Activated naive CD8-positive, alpha-beta T cell treated with anti-CD3 and anti-CD28 coated beads, Interleukin-2, amount 10 ng/mL, durations not matched to agents 7 days and 5 days (primary cell): Measurements from ENCODE around the gene NOL6. TPM values are rescaled to one million over a fixed set of nuclear protein-coding genes. Genes with fewer than 3 reads are reported as not detected.
"Not testable (repeated sequence)": the region's sequence is repeated elsewhere in the genome, so short reads cannot be mapped to it uniquely, and the experiment has no call there.

ENCODE experiments used
- ATAC-seq: fragments of 150-1000 bp; cut with Tn5 transposase; one replicate; pipeline ENCODE4 v1.10.0; 2021; ENCODE audit warnings: low read depth, moderate library complexity
- POLR2A ChIA-PET: fragments of 350-600 bp; sonication (Branson Sonifier 250); formaldehyde crosslinking; loops from one replicate; lab custom pipeline; 2021; ENCODE audit warnings: antibody characterized with exemption; lab: Charles Lee
- DNase-seq: peaks from one replicate; pipeline ENCODE4 v3.0.0; 2021
- H3K27ac Mint-ChIP-seq: one replicate; pipeline ENCODE4 v1.8.0; 2022; ENCODE audit warnings: mild to moderate bottlenecking, mixed read lengths
- H3K27me3 Mint-ChIP-seq: one replicate; pipeline ENCODE4 v1.8.0; 2022; ENCODE audit warnings: mild to moderate bottlenecking, moderate library complexity, mixed read lengths
- H3K36me3 Mint-ChIP-seq: one replicate; pipeline ENCODE4 v1.8.0; 2021; ENCODE audit warnings: mild to moderate bottlenecking, mixed read lengths
- H3K4me1 Mint-ChIP-seq: one replicate; pipeline ENCODE4 v1.8.0; 2021; ENCODE audit warnings: mixed read lengths
- H3K4me3 Mint-ChIP-seq: one replicate; pipeline ENCODE4 v1.8.0; 2022; ENCODE audit warnings: mild to moderate bottlenecking, moderate library complexity, mixed read lengths
- H3K9me3 Mint-ChIP-seq: one replicate; pipeline ENCODE4 v1.8.0; 2021; ENCODE audit warnings: mixed read lengths
- total RNA-seq, 2 experiments: library from RNA; stranded (reverse); gene quantifications; one replicate each; pipeline ENCODE4 v1.2.3, GENCODE V29; 2021

Gene NOL6, protein sequence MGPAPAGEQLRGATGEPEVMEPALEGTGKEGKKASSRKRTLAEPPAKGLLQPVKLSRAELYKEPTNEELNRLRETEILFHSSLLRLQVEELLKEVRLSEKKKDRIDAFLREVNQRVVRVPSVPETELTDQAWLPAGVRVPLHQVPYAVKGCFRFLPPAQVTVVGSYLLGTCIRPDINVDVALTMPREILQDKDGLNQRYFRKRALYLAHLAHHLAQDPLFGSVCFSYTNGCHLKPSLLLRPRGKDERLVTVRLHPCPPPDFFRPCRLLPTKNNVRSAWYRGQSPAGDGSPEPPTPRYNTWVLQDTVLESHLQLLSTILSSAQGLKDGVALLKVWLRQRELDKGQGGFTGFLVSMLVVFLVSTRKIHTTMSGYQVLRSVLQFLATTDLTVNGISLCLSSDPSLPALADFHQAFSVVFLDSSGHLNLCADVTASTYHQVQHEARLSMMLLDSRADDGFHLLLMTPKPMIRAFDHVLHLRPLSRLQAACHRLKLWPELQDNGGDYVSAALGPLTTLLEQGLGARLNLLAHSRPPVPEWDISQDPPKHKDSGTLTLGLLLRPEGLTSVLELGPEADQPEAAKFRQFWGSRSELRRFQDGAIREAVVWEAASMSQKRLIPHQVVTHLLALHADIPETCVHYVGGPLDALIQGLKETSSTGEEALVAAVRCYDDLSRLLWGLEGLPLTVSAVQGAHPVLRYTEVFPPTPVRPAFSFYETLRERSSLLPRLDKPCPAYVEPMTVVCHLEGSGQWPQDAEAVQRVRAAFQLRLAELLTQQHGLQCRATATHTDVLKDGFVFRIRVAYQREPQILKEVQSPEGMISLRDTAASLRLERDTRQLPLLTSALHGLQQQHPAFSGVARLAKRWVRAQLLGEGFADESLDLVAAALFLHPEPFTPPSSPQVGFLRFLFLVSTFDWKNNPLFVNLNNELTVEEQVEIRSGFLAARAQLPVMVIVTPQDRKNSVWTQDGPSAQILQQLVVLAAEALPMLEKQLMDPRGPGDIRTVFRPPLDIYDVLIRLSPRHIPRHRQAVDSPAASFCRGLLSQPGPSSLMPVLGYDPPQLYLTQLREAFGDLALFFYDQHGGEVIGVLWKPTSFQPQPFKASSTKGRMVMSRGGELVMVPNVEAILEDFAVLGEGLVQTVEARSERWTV
- 10 to 100 TPM; 30.1 to 33.2 TPM for total RNA-seq

DNA sequence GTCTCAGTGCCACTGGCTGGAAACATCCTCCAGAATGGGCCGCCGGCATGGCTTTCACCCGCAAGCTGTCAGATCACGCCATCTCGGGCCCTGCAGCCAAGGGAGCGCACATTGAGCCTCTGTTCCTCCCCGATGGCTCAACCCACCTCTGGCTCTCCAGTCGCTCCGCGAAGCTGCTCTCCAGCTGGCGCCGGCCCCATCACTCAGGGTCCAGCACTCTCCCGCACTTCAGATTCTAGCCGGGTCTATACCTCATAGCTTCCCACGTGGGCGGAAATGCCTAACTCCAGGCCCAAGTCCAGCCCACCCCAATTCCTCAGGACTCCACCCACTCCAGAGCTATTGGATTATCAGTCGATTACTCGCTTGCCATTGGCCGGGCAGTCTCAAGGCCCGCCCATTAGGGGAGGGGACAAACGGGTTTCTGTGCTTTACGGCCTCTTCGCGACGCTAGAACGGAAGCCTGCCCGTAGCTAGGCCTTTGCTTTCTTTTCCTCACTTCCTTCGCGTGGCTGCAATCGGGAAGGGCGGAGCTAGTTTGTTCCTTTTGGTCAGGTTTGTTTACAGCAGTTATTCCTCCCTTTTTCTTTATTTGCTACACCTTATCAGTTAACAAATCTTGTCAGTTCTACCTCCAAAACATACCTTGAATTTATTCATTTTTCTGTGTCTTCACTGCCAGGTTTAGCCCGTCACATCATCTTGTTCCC, at the start of gene NOL6:
Gene NOL6, minus strand, starts transcription at position 282 of the 710 bp plus-strand sequence. Its CDS starts 82 bp downstream, at position 200.
- ATAC-seq (peak; percentile 99), DNase-seq (peak; percentile 94)
- H3K27ac Mint-ChIP-seq = peak within 1 kb of the TSS; percentile 93
- no peaks in the 10 kb centered on the region for H3K9me3 Mint-ChIP-seq
- H3K27me3 Mint-ChIP-seq = no peaks in the 10 kb centered on the region
- H3K36me3 Mint-ChIP-seq = peaks cover 8% of the 10 kb centered on the region
- POLR2A ChIA-PET = interaction anchor here (0.8 to 2.5 kb wide), 13 partner anchors 9 to 575 kb away, joined by 3 to 15 read pairs (median 4); partner anchors contain the start of genes B4GALT1, BAG1, DNAJA1 and NFX1
- peaks cover 19% of the 10 kb centered on the region for H3K4me1 Mint-ChIP-seq
- peak within 1 kb of the TSS; percentile 96 for H3K4me3 Mint-ChIP-seq

DNA sequence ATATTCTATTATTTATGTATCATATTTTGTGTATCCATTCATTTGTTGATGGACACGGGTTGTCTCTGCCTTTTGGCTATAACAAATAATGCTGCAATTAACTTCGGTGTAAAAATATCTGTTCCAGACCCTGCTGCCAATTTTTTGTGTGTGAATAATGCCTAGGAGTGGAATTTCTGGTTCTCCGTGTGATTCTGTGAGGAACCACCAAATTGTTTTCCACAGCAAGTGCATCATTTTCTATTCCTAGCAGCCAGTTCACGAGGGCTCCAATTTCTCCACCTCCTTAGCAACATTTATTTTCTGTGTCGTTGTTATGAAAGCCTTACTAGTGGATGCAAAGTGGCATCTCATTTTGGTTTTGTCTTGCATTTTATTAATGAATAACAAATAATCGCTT, 48.1 kb upstream of the NOL6 start:
- POLR2A ChIA-PET, H3K36me3 Mint-ChIP-seq, H3K4me3 Mint-ChIP-seq, H3K4me1 Mint-ChIP-seq, H3K27ac Mint-ChIP-seq, H3K9me3 Mint-ChIP-seq, ATAC-seq, DNase-seq: not testable (repeated sequence)
- H3K27me3 Mint-ChIP-seq = peaks cover 71% of the 10 kb centered on the region

DNA sequence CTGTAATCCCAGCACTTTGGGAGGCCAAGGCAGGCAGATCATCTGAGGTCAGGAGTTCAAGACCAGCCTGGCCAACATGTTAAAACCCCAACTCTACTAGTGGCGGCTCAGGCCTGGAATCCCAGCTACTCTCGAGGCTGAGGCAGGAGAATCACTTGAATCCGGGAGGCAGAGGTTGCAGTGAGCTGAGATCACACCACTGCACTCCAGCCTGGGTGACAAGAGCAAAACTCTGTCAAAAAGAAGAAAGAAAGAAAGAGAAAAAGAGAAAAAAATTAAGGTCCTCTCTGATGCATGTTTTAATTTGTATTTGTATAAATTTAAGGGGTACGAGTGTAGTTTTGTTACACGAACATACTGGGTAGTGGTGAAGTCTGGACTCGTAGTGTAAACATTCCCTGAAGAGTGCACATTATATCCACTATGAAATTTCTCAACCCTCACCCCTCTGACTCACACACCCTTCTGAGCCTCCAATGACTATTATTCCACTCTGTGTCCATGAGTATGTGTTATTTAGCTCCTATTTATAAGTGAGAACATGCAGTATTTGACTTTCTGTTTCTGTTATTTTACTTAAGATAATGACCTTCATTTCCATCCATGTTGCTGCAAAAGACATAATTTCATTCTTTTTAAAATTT, 44.3 kb upstream of the NOL6 start:
- ATAC-seq, H3K27ac Mint-ChIP-seq, POLR2A ChIA-PET, H3K9me3 Mint-ChIP-seq, H3K4me1 Mint-ChIP-seq, H3K36me3 Mint-ChIP-seq, H3K4me3 Mint-ChIP-seq, DNase-seq: not testable (repeated sequence)
- H3K27me3 Mint-ChIP-seq = peaks cover 56% of the 10 kb centered on the region

DNA sequence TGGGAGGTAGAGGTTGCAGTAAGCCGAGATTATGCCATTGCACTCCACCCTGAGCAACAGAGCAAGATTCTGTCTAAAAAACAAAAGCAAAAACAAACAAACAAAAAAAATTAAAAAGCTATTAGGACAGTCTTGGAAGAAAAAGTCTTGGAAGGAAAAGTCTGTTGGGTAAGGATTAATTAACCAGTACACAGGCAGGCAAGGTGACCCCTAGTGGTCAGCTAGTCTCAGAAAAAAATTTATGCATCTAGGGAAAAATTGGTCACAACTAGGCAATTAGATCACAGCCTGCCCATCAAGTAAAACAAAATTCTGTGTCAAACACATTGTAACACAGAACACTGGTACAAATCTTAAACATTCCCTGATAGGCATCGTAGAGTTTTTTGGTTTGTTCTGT, 43.6 kb upstream of the NOL6 start:
- DNase-seq = no peak
- H3K4me3 Mint-ChIP-seq = no peak overlapping the region
- POLR2A ChIA-PET = no interaction called here
- H3K36me3 Mint-ChIP-seq = no peaks in the 10 kb centered on the region
- H3K4me1 Mint-ChIP-seq = no peaks in the 10 kb centered on the region
- no peak overlapping the region for H3K27ac Mint-ChIP-seq
- no peaks in the 10 kb centered on the region for H3K9me3 Mint-ChIP-seq
- H3K27me3 Mint-ChIP-seq = peaks cover 53% of the 10 kb centered on the region
- no peak for ATAC-seq

DNA sequence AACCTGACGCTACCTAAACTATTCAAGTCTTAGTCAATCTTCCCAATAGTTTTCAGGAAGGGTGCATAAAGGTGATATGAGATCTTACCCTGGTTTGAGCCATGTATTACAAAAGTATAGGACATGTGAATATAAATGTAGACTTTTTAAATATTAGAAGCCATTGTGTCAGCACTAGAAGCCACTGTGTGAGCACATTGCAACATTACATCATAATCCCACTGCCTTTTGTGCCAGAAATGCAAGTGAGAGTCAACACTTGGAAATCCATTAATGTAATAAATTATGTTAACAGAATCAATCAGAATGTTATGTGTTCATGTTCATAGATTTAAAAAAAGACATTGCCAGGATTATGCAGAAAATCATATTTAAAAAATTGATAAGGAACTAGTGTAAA, 42.7 kb upstream of the NOL6 start:
- ATAC-seq, DNase-seq, H3K27ac Mint-ChIP-seq, H3K9me3 Mint-ChIP-seq, H3K36me3 Mint-ChIP-seq, POLR2A ChIA-PET, H3K4me1 Mint-ChIP-seq, H3K4me3 Mint-ChIP-seq: not testable (repeated sequence)
- H3K27me3 Mint-ChIP-seq = peaks cover 50% of the 10 kb centered on the region

DNA sequence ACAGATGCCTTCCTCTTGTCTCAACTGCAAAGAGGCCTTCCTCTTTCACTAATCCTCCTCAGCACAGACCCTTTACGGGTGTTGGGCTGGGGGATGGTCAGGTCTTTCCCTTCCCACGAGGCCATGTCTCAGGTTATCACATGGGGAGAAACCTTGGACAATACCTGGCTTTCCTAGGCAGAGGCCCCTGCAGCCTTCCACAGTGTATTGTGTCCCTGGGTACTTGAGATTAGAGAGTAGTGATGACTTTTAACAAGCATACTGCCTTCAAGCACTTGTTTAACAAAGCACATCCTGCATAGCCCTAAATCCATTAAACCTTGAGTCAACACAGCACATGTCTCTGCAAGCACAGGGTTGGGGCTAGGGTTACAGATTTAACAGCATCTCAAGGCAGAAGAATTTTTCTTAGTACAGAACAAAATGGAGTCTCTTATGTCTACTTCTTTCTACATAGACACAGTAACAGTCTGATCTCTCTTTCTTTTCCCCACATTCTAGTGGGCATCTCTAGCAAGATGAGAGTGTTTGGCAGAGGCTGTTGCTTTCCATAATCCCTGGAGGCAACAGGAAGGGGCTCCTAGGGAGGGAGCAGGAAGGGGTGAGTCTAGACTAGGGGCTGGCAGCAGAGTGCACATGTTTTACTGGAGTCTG, 41.7 kb upstream of the NOL6 start:
- DNase-seq, H3K9me3 Mint-ChIP-seq, ATAC-seq, H3K4me1 Mint-ChIP-seq, H3K27ac Mint-ChIP-seq, H3K36me3 Mint-ChIP-seq, H3K4me3 Mint-ChIP-seq, POLR2A ChIA-PET: not testable (repeated sequence)
- H3K27me3 Mint-ChIP-seq = peaks cover 44% of the 10 kb centered on the region

DNA sequence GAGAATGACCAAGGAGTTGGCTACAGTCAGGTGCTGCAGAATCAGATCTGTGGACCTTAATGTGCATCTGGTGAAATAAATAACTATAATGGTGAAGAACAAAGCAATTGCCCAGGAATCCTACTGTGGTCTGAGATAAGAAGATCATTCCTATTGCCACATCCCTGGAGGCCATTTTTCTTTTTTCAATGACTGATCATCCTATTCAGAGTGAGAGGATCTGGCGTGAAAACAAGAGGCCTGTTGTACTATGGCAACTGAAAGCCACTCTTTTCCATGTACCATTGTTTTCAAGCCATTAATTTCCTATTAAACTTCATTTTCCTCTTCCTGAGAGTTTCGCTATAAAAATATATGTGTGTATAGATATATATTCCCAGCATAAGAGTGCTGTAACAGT, 38.8 kb upstream of the NOL6 start:
- H3K27ac Mint-ChIP-seq, DNase-seq, H3K36me3 Mint-ChIP-seq, H3K4me1 Mint-ChIP-seq, H3K4me3 Mint-ChIP-seq, POLR2A ChIA-PET, ATAC-seq, H3K9me3 Mint-ChIP-seq: not testable (repeated sequence)
- peaks cover 23% of the 10 kb centered on the region for H3K27me3 Mint-ChIP-seq

DNA sequence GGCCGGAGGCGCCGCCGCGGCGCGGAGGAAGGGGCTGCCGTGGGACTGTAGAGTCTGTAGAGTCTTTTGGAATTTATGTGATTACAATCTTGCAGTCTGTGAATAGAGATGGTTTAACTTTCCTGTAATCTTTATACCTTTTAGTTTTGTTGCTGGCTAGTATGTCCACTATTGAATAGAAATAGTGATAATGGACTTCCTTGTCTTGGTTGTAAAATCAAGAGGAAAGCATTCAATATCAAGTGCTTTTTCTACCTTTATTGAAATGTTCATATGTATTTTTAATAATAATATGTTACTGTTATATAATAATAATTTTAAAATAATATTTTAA, 37.4 kb upstream of the NOL6 start:
- not testable (repeated sequence) for DNase-seq, H3K4me1 Mint-ChIP-seq, H3K36me3 Mint-ChIP-seq, H3K9me3 Mint-ChIP-seq, ATAC-seq
- H3K27me3 Mint-ChIP-seq = peaks cover 23% of the 10 kb centered on the region
- peak overlapping the region; percentile 95 for H3K4me3 Mint-ChIP-seq
- peak overlapping the region; percentile 88 for H3K27ac Mint-ChIP-seq
- POLR2A ChIA-PET = interaction anchor here (1.2 kb wide), 1 partner anchor 37 kb away, joined by 3 read pairs; the partner anchor contains the start of gene NOL6

DNA sequence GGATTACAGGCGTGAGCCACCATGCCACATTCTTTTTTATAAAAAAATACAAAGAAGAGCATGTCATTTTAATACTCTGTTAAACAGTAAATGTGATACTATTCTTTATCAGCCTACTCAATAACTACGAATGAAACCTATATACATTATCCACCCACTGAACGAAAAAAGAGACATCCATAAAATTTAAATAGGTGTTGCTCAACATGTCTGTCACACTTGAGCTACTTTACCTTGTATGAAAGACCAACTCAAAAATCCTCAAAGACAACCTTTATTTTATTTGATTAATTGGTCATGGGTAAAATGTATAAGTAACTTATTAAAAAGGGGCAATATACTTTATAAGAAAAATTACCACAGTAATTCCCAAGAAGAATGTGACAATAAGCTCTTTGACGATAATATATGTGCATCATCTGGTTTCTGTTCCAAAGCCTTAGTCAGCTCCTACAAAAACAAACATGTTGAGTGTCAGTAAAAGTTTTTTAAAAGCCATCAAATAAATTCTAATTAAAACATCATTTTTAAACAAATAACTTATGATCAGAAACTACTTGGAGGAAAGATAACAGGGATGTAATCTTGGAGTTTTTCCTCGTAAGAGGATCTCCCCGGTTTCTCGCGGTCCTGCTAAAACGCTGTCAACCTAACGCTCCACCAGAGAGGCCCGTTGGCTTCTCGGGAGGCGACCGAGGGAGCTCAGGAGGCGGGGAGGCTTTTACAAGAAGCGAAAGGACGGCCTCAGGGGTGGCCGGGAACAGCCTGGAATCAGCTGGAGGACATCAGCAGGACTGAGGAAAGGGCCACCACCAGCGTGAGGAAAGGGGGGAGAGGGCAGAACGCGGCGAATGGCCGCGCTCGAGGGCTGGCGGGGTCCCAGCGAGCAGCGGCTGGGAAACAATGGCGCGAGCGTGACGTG, 36.8 kb upstream of the NOL6 start:
- POLR2A ChIA-PET = interaction anchor here (1.2 kb wide), 1 partner anchor 36 kb away, joined by 3 read pairs; the partner anchor contains the start of gene NOL6
- ATAC-seq (peak; percentile 88), DNase-seq (peak; percentile 62)
- Mint-ChIP-seq H3K36me3 (no peaks in the 10 kb centered on the region), H3K27me3 (peaks cover 19% of the 10 kb centered on the region), H3K4me3 (peak overlapping the region; percentile 95), H3K27ac (peak overlapping the region; percentile 88), H3K4me1 (peaks cover 4% of the 10 kb centered on the region), H3K9me3 (no peaks in the 10 kb centered on the region)

DNA sequence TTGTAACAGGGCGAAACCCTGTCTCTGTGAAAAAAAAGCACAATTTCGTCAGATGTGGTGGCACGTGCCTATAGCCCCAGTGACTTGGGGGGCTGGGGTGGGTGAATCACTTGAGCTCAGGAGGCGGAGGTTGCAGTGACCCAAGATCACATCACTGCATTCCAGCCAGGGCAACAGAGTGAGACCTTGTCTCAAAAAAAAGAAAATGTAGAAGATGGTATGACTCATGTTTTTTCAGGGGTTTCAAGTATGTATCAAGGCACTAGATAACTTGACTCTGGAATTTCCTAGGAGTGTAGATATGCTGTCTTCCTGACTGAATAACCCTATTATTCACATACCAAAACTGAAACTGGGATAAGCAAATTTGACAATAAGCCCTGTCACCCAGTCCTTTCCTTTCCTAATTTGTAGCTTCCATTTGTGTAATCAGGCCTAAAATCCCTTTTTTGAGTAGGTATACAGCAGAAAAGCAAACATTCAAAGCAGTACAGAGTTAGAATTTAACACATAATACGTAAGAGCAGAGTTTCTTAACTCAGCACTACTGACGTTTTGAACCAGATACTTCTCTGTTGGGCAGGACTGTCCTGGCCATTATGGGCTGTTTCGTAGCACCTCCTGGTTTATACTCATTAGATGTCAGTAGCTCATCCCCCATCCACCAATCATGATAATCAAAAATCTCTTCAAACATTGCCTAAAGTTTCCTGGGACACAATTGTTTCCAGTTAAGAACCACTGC, 33.1 kb upstream of the NOL6 start:
- POLR2A ChIA-PET = no interaction called here
- H3K27me3 Mint-ChIP-seq = peaks cover 9% of the 10 kb centered on the region
- peaks cover 4% of the 10 kb centered on the region for H3K4me1 Mint-ChIP-seq
- no peak overlapping the region for H3K4me3 Mint-ChIP-seq
- no peak overlapping the region for H3K27ac Mint-ChIP-seq
- no peak for ATAC-seq
- no peaks in the 10 kb centered on the region for H3K36me3 Mint-ChIP-seq
- DNase-seq = no peak
- no peaks in the 10 kb centered on the region for H3K9me3 Mint-ChIP-seq

DNA sequence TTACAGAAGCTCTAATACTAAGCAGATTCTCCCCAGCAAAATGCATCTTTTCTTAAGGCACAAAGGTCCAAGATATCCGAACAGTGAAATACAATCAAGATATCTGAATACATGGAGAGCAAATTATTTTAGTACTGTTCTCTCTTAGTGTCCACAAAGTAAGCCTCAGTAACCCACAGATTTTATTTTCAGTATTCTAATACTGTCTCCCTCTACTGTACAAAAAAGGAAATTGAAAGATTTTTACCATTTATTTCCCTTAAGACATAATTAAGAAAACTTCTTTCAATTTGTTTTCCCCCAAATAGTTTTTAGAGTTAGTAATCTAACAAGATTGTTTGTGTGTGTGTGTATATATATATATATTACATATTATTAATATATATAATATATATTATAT, 24.7 kb upstream of the NOL6 start:
- Mint-ChIP-seq H3K27ac (no peak overlapping the region), H3K36me3 (no peaks in the 10 kb centered on the region), H3K27me3 (peaks cover 6% of the 10 kb centered on the region), H3K4me1 (no peaks in the 10 kb centered on the region), H3K9me3 (no peaks in the 10 kb centered on the region), H3K4me3 (no peak overlapping the region)
- DNase-seq (no peak), ATAC-seq (no peak)
- POLR2A ChIA-PET = no interaction called here
